ENCODE measurements around the gene IFNLR1. TPM values are rescaled to one million over a fixed set of nuclear protein-coding genes. Genes with fewer than 3 reads are reported as not detected.

Gene IFNLR1
- 0.32 and 0.36 TPM in 2 replicates for total RNA-seq

DNA sequence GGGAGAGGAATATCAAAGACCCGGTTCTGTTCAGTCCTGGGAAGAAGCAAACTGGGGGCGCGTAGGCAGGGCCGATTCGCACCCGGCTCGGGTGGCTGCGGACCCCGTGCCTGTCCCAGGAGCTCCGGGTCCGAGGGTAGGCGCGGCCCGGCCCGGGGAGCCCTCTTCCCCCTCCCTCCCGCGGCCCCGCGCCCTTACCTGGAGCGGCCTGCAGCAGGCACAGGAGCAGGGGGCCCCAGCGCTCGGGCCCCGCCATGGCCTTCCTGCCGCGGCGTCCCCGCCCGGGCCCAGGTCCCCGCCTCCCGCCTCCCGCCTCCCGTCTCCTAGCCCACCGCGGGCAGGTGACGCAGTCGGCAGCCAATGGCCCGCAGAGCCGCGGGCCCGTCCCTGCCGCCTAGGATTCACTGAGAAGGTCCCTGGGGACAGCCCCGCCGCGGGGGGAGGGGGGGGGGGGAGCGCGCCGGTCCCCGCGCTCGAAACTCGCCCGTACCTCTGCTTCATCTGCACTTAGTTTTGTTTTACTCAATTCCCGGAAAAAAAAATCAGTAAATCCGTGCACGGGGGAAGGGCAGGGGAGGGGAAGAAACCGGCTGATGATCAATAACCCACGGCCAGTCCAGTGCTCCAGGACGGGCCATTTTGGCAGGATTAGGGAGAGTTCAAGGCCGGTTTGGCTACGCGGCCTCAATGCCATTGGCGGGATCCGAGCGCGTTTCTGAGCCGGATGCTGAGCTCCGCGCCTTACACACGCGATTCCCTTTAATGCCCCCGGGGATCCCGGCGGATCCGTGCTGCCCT lies at the start of gene IFNLR1:
Gene IFNLR1, minus strand, starts transcription at position 297 of the 798 bp plus-strand sequence. Its CDS starts 41 bp downstream, at position 256.

DNA sequence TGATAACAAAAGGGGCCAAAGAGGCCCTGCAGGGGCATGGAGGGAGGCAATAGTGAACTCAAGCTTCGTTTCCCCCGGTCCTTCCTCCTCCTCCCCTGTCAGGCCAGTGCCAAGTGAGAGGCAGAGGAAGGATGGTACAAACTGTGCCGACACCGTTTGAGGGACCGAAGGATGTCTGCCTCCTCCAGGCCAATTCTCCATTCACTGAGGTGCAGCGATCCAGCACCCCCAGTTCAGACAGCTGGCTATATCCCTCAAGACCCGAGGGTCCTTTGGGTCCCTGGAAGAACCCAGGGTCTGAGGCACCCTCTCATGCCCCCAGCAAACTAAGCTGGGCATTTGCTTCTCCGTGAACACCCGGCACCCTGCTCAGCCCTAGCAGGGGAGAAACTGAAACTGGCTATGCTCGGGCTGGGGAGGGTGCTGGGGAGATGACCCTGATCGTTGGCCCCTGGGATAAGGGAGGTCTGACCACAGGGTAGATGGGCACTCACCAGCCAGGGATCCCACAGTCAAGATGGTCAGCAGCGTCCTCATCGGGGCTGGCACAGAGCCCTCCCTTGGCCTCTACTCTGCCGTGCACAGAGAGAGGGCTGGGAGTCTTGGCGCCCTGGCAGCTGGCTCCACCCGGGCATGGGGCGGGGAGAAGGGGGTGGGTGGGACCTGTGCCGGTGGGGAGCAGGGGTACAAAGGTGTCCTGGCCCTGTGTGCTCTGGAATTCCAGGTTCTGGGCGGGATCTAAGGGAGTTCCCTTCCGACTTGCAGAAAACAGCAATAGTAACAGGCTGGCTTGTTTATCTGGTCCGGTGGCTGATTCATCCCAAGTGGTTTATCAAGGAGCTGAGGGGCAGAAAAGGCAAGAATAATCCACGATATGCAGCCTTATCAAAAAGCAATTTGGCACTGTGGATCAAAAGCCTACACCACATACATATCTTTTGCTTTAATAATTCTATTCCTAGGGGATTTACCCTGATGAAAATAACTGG lies 44.2 kb downstream of the IFNLR1 start, which contains the start of gene IL22RA1:
Gene IL22RA1, minus strand, starts transcription at position 595 of the 989 bp plus-strand sequence. Its CDS starts 58 bp downstream, at position 537.

DNA sequence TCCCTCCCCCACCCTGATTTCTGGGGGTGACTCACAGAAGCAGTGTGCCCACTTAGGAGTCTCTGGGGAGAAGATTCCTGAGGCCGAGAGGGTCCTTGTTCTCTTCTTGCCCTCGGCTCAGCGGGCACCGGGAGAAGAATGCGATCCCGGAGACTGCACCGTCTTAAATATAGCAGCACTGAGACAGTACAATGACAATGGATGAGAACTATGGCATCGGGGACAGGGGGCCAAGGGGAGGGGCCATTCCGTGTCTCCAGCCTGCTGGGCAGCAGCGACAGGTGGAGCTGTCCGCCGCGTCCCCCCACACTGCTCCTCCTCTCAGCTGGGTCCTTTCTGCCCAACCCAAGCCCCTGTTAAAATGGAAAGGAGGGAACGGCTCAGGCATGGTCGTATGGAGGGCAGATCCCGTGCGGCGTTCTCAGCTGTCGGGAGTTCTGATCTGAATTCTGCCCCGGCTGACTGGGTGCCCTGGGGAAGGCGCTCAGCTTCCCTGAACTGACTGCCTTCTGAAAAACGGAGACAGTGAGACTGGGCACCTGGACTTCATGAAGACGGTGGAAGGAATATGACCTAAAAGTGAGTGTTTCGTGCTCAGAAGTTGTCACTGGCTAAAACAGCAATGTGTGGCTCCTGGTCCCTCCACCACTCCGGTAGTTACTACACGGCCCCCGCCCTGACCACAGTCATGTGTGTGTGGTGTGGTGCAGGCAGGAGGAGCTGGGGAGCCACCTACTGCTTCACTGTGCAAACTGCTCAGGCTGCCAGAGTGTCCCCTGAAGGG lies 74.9 kb downstream of the IFNLR1 start, which contains the start of gene MYOM3:
Gene MYOM3, minus strand, starts transcription at position 140 of the 784 bp plus-strand sequence. CDS start 3,499 bp downstream, outside the sequence.

Other genes with a start within 250 kb of the IFNLR1 start
- 65.5 and 74.3 TPM in 2 replicates for gene PNRC2, start 227.5 kb downstream of the IFNLR1 start, total RNA-seq
- 74.4 and 92.8 TPM in 2 replicates for gene SRSF10, start 207.0 kb downstream of the IFNLR1 start, total RNA-seq
- 0.12 and 0.16 TPM in 2 replicates for gene MYOM3, start 75.2 kb downstream of the IFNLR1 start, total RNA-seq
- gene IL22RA1, start 44.1 kb downstream of the IFNLR1 start, total RNA-seq = 0.12 TPM in 1 of 2 replicates, not detected in the other
- under 0.01 TPM in 1 of 2 replicates, not detected in the other for gene GRHL3, start 132.1 kb upstream of the IFNLR1 start, total RNA-seq
- gene STPG1, start 226.5 kb upstream of the IFNLR1 start, total RNA-seq = 8.4 and 8.9 TPM in 2 replicates
- gene NIPAL3, start 228.5 kb upstream of the IFNLR1 start, total RNA-seq = 80.2 and 119 TPM in 2 replicates

Measured in hair follicle dermal papilla cell (primary cell).